Measurements from ENCODE around the gene OR2V2. TPM values are rescaled to one million over a fixed set of nuclear protein-coding genes. Genes with fewer than 3 reads are reported as not detected.
"Not testable (repeated sequence)": the region's sequence is repeated elsewhere in the genome, so short reads cannot be mapped to it uniquely, and the experiment has no call there.

Gene OR2V2
- total and polyA plus RNA-seq, 3 donors from 2014 or later: not detected

DNA sequence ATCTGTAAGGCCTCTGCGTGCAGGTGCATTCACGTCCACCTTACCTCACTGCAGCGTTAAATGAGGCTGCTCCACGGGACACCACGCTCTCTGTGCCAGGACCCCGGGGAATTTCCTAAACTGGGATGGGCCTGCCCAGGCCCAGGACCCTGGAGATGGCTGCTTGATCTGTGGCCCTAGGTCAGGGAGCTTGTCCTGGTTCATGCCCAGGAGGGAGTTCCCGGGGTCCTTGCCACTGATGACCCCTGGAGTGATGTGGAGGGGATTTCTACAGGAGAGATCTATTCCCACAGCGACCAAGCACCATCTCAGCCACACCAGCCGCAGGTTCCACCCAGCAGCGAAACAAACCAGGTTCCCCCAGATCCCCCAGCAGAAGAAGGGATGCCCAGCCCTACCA lies 19.9 kb upstream of the OR2V2 start:
- H3K4me1 ChIP-seq: no peaks in the 10 kb centered on the region
- intact Hi-C loops (cut with DNase I; ENCODE audit: low total_unique reads): no loop called here
- no peak for TF ChIP-seq POLR2A (IDR thresholded peaks at IDR 0.05)
- TF ChIP-seq, protein P1, sequence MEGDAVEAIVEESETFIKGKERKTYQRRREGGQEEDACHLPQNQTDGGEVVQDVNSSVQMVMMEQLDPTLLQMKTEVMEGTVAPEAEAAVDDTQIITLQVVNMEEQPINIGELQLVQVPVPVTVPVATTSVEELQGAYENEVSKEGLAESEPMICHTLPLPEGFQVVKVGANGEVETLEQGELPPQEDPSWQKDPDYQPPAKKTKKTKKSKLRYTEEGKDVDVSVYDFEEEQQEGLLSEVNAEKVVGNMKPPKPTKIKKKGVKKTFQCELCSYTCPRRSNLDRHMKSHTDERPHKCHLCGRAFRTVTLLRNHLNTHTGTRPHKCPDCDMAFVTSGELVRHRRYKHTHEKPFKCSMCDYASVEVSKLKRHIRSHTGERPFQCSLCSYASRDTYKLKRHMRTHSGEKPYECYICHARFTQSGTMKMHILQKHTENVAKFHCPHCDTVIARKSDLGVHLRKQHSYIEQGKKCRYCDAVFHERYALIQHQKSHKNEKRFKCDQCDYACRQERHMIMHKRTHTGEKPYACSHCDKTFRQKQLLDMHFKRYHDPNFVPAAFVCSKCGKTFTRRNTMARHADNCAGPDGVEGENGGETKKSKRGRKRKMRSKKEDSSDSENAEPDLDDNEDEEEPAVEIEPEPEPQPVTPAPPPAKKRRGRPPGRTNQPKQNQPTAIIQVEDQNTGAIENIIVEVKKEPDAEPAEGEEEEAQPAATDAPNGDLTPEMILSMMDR (IDR thresholded peaks at IDR 0.05): no peak
- H3K4me3 ChIP-seq: no peak overlapping the region
- no peak for DNase-seq
- H3K36me3 ChIP-seq (ENCODE audit: low read depth, missing control alignments): no peaks in the 10 kb centered on the region
- no peaks in the 10 kb centered on the region for H3K9me3 ChIP-seq
- WGBS, 2 donors: 88 to 95% methylated on average over 5 to 10 of the region's 10 CpGs
- H3K27me3 ChIP-seq: no peaks in the 10 kb centered on the region
- no peak overlapping the region for H3K27ac ChIP-seq

DNA sequence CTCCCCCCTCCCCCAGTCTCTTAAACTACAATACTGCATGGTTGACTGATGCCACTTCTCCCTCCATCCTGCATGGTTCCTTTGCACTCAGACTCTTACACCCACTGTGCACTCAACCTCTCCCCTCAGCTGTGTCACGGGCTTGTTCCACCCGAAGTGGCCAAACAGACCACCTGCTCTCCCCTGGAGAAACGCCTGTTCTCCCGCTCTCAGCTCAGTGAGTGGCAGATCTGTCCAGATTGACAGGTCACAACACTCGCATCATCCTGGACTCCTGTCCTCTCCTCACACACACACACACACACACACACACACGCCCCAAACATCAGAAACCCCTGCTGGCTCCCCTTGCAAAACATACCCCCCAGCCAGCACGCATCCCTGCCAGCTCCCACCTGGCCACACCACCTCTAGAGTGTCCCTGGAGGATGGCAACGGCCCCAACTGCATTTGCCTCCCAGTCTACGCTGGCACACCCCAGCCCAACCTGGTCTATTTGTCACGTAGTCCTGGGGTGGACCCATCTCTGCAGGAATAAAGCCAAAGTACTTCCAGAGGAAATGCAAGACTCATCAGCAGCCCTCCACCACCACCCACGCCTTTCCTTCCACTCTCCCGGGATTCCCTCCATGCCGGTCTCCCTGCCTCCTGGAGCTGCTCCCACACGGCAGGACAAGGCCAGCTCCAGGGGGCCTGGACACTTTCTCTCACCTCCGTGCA lies 19.3 kb upstream of the OR2V2 start:
- Histone ChIP-seq H3K27ac (no peak overlapping the region), H3K4me3 (no peak overlapping the region), H3K27me3 (no peaks in the 10 kb centered on the region), H3K36me3 (ENCODE audit: low read depth, missing control alignments) (no peaks in the 10 kb centered on the region), H3K4me1 (no peaks in the 10 kb centered on the region), H3K9me3 (no peaks in the 10 kb centered on the region)
- no peak for DNase-seq
- TF ChIP-seq POLR2A (IDR thresholded peaks at IDR 0.05): no peak
- TF ChIP-seq, protein P1 (IDR thresholded peaks at IDR 0.05): no peak
- 68 to 71% methylated on average over 15 of the region's 15 CpGs for WGBS, 2 donors
- intact Hi-C loops (cut with DNase I; ENCODE audit: low total_unique reads): no loop called here

DNA sequence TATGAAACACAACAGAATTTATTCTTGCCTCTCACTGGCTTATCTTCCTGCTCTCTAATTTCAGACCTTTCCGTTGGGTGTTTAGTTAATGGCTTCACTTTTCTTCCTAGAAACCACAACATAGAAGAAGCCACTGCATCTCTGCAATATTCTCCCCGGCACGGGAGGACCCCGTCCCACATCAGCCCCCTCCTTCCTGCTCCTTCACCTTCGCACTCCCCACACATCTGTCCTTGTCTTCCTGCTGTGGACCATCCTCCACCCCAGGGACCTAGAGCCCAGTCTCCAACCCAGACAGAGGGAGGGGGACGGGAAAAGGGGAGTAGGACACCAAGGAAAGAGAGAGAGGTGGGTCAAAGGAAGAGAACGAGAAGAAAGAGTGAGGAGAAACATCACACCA lies 17.8 kb upstream of the OR2V2 start:
- no peak overlapping the region for H3K27ac ChIP-seq
- WGBS, 2 donors: 57 to 61% methylated on average over 7 of the region's 7 CpGs
- H3K36me3 ChIP-seq (ENCODE audit: low read depth, missing control alignments): no peaks in the 10 kb centered on the region
- DNase-seq: no peak
- no peaks in the 10 kb centered on the region for H3K9me3 ChIP-seq
- no peaks in the 10 kb centered on the region for H3K27me3 ChIP-seq
- intact Hi-C loops (cut with DNase I; ENCODE audit: low total_unique reads): no loop called here
- no peak overlapping the region for H3K4me3 ChIP-seq
- no peaks in the 10 kb centered on the region for H3K4me1 ChIP-seq
- TF ChIP-seq, protein P1 (IDR thresholded peaks at IDR 0.05): no peak
- no peak for TF ChIP-seq POLR2A (IDR thresholded peaks at IDR 0.05)

DNA sequence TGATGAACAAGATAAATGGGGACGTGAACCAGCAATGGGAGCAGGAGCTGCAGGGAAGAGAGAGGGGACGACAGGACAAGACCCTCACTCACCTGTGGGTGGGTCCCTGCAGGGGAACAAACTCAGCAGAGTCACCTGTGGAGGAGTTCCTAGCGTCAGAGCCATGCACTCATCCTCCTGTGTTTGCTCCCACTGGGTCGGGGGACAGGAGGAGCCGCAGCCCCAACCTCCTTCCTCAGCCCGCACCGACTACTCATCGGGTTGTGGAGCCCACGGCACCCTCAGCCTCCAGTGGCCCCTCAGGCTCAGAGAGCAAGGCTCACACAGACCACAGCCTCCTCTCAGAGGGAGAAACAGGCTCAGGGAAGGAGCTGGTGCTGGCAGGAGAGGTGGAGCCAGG lies 17.3 kb upstream of the OR2V2 start:
- H3K4me3 ChIP-seq; H3K36me3 ChIP-seq (ENCODE audit: low read depth, missing control alignments); intact Hi-C loops (cut with DNase I; ENCODE audit: low total_unique reads); H3K27ac ChIP-seq; H3K9me3 ChIP-seq; H3K27me3 ChIP-seq; H3K4me1 ChIP-seq; DNase-seq: not testable (repeated sequence)
- WGBS, 2 donors: 43 to 77% methylated on average over 4 to 9 of the region's 9 CpGs

DNA sequence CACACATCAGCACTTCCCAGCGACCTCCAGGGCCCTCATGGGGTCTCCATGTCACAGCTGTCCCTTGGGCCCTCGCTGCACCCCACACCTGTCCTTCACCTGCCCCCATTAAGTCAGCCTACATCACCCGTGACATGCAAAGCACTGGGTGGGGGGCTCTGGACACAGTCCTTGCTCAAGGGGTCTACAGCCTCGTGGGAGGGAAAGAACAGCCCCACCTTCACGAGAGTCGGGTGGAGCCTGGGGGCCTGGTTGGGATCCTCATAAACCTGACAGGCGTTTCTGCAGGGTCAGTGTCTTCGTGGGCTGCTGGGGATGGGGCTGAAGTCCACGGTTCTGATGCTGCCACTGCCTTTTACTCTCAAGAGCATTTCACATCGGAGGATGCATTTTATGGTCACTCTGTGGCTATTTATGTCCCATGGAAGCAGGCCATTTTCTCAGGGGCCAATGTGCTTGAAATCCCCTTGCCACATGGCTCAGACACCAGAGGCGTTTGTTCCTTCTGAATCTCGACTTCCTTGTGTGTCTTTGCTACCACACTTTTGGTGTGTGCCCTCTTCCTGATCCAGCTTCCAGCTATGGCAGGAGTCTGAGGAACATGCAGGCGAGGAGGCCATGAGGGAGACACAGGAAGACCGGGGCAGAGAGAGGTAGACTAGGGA lies 16.4 kb upstream of the OR2V2 start, which contains the start of gene OR2V1:
OR2V1 (minus strand) TSS at position 338 of the 665 bp plus-strand sequence. CDS start 5,865 bp downstream, outside the sequence.
- no peak within 1 kb of the TSS for H3K27ac ChIP-seq
- WGBS, 2 donors: 73 to 75% methylated on average over 14 of the region's 14 CpGs
- TF ChIP-seq, protein P1 (IDR thresholded peaks at IDR 0.05): no peak
- TF ChIP-seq POLR2A (IDR thresholded peaks at IDR 0.05): no peak
- intact Hi-C loops (cut with DNase I; ENCODE audit: low total_unique reads): no loop called here
- H3K27me3 ChIP-seq: no peaks in the 10 kb centered on the region
- no peaks in the 10 kb centered on the region for H3K36me3 ChIP-seq (ENCODE audit: low read depth, missing control alignments)
- H3K9me3 ChIP-seq: no peaks in the 10 kb centered on the region
- H3K4me1 ChIP-seq: no peaks in the 10 kb centered on the region
- no peak for DNase-seq
- no peak within 1 kb of the TSS for H3K4me3 ChIP-seq
